GM19035 (cell line): ENCODE data around the gene MUC5B.
"Not testable (repeated sequence)": the region's sequence is repeated elsewhere in the genome, so short reads cannot be mapped to it uniquely, and the experiment has no call there.

Source experiments
- ATAC-seq: cut with Tn5 transposase; IDR thresholded peaks from one replicate; pipeline ENCODE4 v1.9.1; 2021; ENCODE audit not compliant: unreplicated experiment

MUC5B gene

GRCh38 chr11:1262172-1263006, 39.5 kb downstream of the MUC5B start:
- ATAC-seq = peak; percentile 86

- no peak for ATAC-seq
Measured at GRCh38 chr11:1263010-1263409, 40.1 kb downstream of the MUC5B start.

DNA sequence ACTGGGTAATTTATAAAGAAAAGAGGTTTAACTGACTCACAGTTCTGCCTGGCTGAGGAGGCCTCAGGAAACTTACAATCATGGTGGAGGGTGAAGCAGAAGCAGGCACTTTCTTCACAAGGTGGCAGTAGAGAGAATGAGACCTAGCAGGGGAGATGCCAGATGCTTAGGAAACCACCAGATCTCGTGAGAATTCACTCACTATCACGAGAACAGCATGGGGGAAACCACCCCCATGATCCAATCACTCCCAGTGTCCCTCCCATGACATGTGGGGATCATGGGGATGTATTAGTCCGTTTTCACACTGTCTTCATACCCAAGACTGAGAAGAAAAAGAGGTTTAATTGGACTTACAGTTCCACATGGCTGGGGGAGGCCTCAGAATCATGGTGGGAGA, 41.6 kb downstream of the MUC5B start:
- not testable (repeated sequence) for ATAC-seq

- ATAC-seq = not testable (repeated sequence)
Measured at GRCh38 chr11:1265480-1265879, 42.6 kb downstream of the MUC5B start.

GRCh38 chr11:1266976-1267375, 44.1 kb downstream of the MUC5B start:
- not testable (repeated sequence) for ATAC-seq

DNA sequence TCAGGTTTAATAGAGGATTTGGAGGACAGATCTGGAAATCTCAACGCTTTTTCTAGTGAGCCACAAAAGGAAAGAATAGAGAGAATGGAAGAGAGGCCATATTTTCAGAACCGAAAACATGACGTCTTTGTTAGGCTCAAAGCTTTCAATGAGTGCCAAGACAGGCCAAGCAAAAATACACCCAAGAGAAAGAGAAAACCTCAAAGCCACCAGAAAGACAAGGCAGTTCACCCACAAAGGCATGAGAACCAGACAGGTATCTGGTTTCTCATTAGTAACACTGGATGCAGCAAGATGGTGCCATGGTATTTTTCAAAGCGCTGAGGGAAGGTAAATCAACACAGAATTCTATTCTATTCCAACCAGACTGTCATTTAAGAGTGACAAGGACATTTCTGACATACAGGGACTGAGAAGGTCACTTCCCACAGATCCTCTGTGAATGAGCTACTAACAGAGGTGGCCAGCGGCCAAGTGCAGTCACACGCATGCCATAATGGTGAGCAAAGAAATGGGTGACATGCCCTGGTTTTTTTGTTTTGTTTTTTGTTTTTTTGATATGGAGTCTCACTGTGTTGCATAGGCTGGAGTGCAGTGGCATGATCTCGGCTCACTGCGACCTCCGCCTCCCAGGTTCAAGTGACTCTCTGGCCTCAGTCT, 44.7 kb downstream of the MUC5B start:
- no peak for ATAC-seq

DNA sequence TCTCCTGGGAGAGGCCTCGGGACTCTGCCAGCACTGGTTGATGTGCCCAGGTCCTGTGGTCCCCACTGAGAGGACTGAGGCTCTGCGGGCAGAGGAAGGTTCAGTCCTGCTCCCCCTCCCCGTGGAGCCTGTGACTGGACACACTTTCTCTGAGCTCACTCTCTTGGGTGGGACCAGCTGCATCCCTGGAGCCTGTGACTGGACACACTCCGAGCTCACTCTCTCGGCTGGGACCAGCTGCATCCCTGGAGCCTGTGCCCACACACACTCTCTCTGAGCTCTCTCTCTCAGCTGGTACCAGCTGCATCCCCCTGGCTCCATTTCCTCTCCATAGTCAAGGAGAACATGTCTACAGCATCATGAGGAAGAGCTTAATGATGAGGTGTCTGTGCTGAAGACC, 47.1 kb downstream of the MUC5B start:
- ATAC-seq = no peak

- ATAC-seq = no peak
Measured at GRCh38 chr11:1270476-1270875, 47.6 kb downstream of the MUC5B start.

GRCh38 chr11:1271002-1271401, 48.1 kb downstream of the MUC5B start:
- ATAC-seq = no peak

- ATAC-seq = no peak
Measured at GRCh38 chr11:1271406-1271805, 48.5 kb downstream of the MUC5B start.

GRCh38 chr11:1271927-1272326, 49.1 kb downstream of the MUC5B start:
- no peak for ATAC-seq

GRCh38 chr11:1272531-1272930, 49.7 kb downstream of the MUC5B start:
- ATAC-seq = no peak

- no peak for ATAC-seq
Measured at GRCh38 chr11:1274501-1274900, 51.6 kb downstream of the MUC5B start.

GRCh38 chr11:1275021-1275420, 52.2 kb downstream of the MUC5B start:
- ATAC-seq = no peak

DNA sequence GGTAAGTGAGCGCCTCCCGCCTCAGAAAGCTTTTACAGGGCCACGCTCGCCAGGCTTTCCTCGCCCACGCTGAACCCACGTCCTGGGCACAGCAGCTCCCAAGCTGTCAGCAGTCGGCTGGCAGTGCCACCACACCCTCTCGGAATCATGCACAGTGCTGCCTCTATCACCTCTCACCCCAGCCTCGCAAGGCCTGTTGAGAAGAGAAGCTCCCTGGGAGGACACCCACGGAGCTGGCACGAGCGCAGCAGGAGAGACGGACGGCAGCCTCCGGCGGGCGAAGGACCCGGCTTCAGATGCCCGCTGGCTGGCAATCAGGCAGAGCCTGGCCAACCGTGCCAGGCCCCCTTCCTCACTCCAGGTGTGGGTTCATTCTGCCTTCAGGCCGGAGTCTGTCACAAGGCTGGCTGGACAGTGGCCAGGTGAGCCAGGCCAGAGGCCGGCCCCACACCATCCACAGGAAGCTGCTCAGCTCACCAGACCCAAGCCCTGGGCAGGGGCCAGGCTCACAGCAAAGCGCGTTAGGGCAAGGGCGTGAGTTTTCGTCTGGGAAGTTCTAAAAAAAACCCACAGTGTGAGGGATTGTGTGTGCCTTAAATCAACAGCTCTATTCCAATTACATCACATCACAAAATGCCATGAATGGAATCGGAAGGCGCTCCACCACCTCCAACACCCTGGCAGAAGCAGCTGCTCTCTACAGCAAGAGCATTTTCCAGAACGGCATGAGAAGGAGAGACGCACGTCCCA, 53.4 kb downstream of the MUC5B start:
- ATAC-seq = no peak

- ATAC-seq = no peak
Measured at GRCh38 chr11:1276866-1277615, 54.2 kb downstream of the MUC5B start.

DNA sequence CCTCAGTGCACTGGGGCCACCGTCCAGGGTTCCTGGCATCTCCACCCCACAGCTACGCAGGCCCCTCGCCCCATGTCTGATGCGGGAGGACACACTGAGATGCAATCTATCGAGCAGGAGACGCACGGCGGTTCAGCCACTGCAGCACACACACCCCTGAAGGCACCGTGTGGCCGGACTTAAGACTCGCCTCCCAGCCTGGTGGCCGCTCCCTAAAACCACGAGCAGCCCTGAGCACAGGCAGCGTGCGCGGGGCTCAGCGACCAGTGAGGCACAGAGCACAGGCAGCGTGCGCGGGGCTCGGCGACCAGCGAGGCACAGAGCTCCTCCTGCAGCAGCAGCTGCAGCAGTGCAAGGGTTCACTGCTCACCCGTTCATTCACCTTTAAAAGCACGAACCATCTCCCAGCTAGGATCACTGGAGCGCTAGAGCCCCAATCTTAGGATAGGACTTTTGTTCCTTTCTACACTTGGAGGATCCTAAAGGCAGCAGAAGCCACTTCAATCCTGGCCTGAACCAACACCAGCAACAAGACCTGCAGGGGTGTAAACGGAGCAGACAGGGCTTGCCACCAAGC, 55.2 kb downstream of the MUC5B start:
- ATAC-seq = no peak

GRCh38 chr11:1278766-1279673, 56.2 kb downstream of the MUC5B start:
- ATAC-seq = no peak

DNA sequence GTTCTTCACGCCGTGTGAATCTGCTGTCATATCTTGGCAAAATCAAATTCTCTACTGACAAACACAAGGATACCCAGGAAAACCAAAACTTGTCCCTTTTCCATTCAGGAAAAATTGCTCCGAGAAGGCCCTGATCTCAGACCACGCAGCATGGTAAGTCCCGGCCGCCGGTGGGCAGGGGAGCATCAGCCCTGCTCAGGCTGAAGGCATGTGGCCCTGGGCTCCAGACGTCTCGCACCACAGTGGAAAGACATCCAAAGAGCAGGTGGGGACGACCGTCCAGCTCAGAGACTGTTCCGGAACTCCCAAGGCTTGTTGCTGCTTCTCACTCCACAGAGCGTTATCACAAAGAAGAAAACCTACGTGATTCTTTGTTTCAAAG, 56.8 kb downstream of the MUC5B start:
- no peak for ATAC-seq
